ENCODE results near the gene HPN. TPM values are rescaled to one million over a fixed set of nuclear protein-coding genes. Genes with fewer than 3 reads are reported as not detected.

HPN gene
- total and polyA plus RNA-seq, 2 of the 13 experiments (the other 11 are each of a cell fraction or from before 2014, with no cell fraction given), result 46.7 to 261 TPM

- TF ChIP-seq, protein P1, sequence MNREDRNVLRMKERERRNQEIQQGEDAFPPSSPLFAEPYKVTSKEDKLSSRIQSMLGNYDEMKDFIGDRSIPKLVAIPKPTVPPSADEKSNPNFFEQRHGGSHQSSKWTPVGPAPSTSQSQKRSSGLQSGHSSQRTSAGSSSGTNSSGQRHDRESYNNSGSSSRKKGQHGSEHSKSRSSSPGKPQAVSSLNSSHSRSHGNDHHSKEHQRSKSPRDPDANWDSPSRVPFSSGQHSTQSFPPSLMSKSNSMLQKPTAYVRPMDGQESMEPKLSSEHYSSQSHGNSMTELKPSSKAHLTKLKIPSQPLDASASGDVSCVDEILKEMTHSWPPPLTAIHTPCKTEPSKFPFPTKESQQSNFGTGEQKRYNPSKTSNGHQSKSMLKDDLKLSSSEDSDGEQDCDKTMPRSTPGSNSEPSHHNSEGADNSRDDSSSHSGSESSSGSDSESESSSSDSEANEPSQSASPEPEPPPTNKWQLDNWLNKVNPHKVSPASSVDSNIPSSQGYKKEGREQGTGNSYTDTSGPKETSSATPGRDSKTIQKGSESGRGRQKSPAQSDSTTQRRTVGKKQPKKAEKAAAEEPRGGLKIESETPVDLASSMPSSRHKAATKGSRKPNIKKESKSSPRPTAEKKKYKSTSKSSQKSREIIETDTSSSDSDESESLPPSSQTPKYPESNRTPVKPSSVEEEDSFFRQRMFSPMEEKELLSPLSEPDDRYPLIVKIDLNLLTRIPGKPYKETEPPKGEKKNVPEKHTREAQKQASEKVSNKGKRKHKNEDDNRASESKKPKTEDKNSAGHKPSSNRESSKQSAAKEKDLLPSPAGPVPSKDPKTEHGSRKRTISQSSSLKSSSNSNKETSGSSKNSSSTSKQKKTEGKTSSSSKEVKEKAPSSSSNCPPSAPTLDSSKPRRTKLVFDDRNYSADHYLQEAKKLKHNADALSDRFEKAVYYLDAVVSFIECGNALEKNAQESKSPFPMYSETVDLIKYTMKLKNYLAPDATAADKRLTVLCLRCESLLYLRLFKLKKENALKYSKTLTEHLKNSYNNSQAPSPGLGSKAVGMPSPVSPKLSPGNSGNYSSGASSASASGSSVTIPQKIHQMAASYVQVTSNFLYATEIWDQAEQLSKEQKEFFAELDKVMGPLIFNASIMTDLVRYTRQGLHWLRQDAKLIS (CRISPR knock-in tag; IDR thresholded peaks at IDR 0.05), result no peak
- TF ChIP-seq ZNF253 (CRISPR knock-in tag; IDR thresholded peaks at IDR 0.05; ENCODE audit: borderline replicate concordance) (no peak), ZBTB1 (CRISPR knock-in tag; IDR thresholded peaks at IDR 0.05; ENCODE audit: borderline replicate concordance) (no peak), CEBPG (CRISPR knock-in tag; IDR thresholded peaks at IDR 0.05) (0 out of 2 replicates have a peak, but pooled peaks have one; percentile 25), NR2F1 (CRISPR knock-in tag; IDR thresholded peaks at IDR 0.05) (peak; percentile 16 to 59; a peak in 2 of 4 replicates), CENPX (CRISPR knock-in tag; IDR thresholded peaks at IDR 0.05) (no peak), ARID5B (CRISPR knock-in tag; IDR thresholded peaks at IDR 0.05) (peak; percentile 88), NR2F2 (IDR thresholded peaks at IDR 0.05; ENCODE audit: borderline replicate concordance, low read depth) (no peak), ZNF605 (CRISPR knock-in tag; IDR thresholded peaks at IDR 0.05) (0 out of 2 replicates have a peak, but pooled peaks have one; percentile 42), ZNF788 (CRISPR knock-in tag; IDR thresholded peaks at IDR 0.05; ENCODE audit: borderline replicate concordance) (peak; percentile 35; the same call in 1 of the 2 replicates), GTF3A (CRISPR knock-in tag; conservative IDR thresholded peaks at IDR 0.05) (no peak), ESRRA (CRISPR knock-in tag; IDR thresholded peaks at IDR 0.05; ENCODE audit: low read depth) (no peak), ZNF382 (CRISPR knock-in tag; IDR thresholded peaks at IDR 0.05; ENCODE audit: borderline replicate concordance) (no peak), RAD21 (CRISPR knock-in tag; IDR thresholded peaks at IDR 0.05) (peak; percentile 22; the same call in 1 of the 2 replicates), ZNF792 (CRISPR knock-in tag; IDR thresholded peaks at IDR 0.05) (no peak; the same call in 1 of the 2 replicates), HNRNPUL1 (IDR thresholded peaks at IDR 0.05; ENCODE audit: low read depth, low read length) (no peak), FOSL2 (CRISPR knock-in tag; IDR thresholded peaks at IDR 0.05) (peak; percentile 61; the same call in 1 of the 2 replicates), ZNF484 (CRISPR knock-in tag; IDR thresholded peaks at IDR 0.05; ENCODE audit: borderline replicate concordance, low read depth) (no peak)
- TF ChIP-seq, protein P2, sequence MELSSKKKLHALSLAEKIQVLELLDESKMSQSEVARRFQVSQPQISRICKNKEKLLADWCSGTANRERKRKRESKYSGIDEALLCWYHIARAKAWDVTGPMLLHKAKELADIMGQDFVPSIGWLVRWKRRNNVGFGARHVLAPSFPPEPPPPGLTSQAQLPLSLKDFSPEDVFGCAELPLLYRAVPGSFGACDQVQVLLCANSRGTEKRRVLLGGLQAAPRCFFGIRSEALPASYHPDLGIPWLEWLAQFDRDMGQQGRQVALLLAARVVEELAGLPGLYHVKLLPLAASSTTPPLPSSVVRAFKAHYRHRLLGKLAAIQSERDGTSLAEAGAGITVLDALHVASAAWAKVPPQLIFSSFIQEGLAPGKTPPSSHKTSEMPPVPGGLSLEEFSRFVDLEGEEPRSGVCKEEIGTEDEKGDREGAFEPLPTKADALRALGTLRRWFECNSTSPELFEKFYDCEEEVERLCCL (CRISPR knock-in tag; IDR thresholded peaks at IDR 0.05; ENCODE audit: borderline replicate concordance), result no peak
These were observed 46.6 kb upstream of the HPN start (continued) for GRCh38 chr19:34994643-34995541.
